Endothelial cell (in vitro differentiated cells): ENCODE results near the gene FOXN1. TPM values are rescaled to one million over a fixed set of nuclear protein-coding genes. Genes with fewer than 3 reads are reported as not detected.

Source experiments
- DNase-seq: peaks from one replicate; pipeline ENCODE4 v3.0.0; 2021; ENCODE audit warnings: low spot score
- H3K27ac Mint-ChIP-seq: one replicate; pipeline ENCODE4 v1.8.0; 2021; ENCODE audit warnings: mixed read lengths, inconsistent platforms; ENCODE audit not compliant: unreplicated experiment
- H3K27me3 Mint-ChIP-seq: one replicate; pipeline ENCODE4 v1.8.0; 2021; ENCODE audit warnings: mild to moderate bottlenecking, moderate library complexity, mixed read lengths, inconsistent platforms; ENCODE audit not compliant: unreplicated experiment
- H3K36me3 Mint-ChIP-seq: one replicate; pipeline ENCODE4 v1.8.0; 2021; ENCODE audit warnings: mild to moderate bottlenecking, low read depth, mixed read lengths, inconsistent platforms; ENCODE audit not compliant: unreplicated experiment
- H3K4me1 Mint-ChIP-seq: one replicate; pipeline ENCODE4 v1.8.0; 2021; ENCODE audit warnings: mild to moderate bottlenecking, mixed read lengths, inconsistent platforms; ENCODE audit not compliant: unreplicated experiment
- H3K4me3 Mint-ChIP-seq: one replicate; pipeline ENCODE4 v1.8.0; 2021; ENCODE audit warnings: mild to moderate bottlenecking, mixed read lengths, inconsistent platforms; ENCODE audit not compliant: unreplicated experiment
- H3K9me3 Mint-ChIP-seq: one replicate; pipeline ENCODE4 v1.8.0; 2021; ENCODE audit warnings: mixed read lengths, inconsistent platforms; ENCODE audit not compliant: unreplicated experiment
- total RNA-seq: library from RNA; stranded (reverse); fragmentation: NEBNext Ultra II Directional; extraction: Animal tissue kit (Norgen Biotek cat#: 25700); gene quantifications from one replicate; pipeline ENCODE4 v1.2.1, GENCODE V29; 2021; ENCODE audit not compliant: unreplicated experiment
- TF ChIP-seq, protein P1 (sequence below): fragments of 200-600 bp; sonication (generic); IDR thresholded peaks from one replicate; pipeline ENCODE4 v1.5.0; 2021; ENCODE audit warnings: antibody characterized with exemption; ENCODE audit not compliant: unreplicated experiment

FOXN1 gene
- total RNA-seq, 1 donor from 2014 or later = not detected

DNA sequence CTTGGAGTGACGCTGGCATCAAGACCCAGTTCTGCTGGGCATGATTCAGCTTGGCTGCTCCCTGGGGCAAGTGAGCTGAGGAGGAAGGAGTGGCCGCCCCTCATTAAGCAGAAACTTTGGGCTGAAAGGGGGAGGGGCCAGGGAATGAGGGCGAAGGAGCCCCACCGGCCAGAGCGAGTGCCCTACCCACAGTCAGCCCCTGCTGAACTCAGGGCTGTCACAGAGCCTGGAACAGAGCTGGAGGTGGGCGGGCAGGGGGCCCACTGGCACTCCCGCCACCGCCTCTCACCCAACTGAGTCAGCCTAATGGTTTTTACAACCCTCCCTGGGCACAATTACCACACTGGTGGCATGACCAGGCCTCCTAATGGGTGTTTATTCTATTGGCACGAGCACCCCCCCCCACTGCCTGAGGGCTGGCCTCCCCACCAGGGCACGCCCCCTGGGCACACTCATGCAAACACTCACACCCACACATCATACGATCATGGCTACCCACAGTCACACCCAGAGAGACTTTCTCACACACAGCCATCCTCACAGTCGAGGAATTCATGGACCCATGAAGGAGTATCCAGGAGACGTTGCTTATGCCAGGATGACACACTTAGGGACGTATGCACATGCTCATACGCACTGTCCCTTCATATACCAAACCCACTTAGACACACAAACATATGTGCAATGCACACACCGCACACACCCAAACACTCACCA, 27.1 kb downstream of the FOXN1 start:
- no peak for DNase-seq
- TF ChIP-seq, protein P1, sequence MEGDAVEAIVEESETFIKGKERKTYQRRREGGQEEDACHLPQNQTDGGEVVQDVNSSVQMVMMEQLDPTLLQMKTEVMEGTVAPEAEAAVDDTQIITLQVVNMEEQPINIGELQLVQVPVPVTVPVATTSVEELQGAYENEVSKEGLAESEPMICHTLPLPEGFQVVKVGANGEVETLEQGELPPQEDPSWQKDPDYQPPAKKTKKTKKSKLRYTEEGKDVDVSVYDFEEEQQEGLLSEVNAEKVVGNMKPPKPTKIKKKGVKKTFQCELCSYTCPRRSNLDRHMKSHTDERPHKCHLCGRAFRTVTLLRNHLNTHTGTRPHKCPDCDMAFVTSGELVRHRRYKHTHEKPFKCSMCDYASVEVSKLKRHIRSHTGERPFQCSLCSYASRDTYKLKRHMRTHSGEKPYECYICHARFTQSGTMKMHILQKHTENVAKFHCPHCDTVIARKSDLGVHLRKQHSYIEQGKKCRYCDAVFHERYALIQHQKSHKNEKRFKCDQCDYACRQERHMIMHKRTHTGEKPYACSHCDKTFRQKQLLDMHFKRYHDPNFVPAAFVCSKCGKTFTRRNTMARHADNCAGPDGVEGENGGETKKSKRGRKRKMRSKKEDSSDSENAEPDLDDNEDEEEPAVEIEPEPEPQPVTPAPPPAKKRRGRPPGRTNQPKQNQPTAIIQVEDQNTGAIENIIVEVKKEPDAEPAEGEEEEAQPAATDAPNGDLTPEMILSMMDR = no peak
- Mint-ChIP-seq H3K9me3 (no peaks in the 10 kb centered on the region), H3K27me3 (peaks cover 15% of the 10 kb centered on the region), H3K4me3 (no peak overlapping the region), H3K36me3 (no peaks in the 10 kb centered on the region), H3K27ac (no peak overlapping the region), H3K4me1 (no peaks in the 10 kb centered on the region)

DNA sequence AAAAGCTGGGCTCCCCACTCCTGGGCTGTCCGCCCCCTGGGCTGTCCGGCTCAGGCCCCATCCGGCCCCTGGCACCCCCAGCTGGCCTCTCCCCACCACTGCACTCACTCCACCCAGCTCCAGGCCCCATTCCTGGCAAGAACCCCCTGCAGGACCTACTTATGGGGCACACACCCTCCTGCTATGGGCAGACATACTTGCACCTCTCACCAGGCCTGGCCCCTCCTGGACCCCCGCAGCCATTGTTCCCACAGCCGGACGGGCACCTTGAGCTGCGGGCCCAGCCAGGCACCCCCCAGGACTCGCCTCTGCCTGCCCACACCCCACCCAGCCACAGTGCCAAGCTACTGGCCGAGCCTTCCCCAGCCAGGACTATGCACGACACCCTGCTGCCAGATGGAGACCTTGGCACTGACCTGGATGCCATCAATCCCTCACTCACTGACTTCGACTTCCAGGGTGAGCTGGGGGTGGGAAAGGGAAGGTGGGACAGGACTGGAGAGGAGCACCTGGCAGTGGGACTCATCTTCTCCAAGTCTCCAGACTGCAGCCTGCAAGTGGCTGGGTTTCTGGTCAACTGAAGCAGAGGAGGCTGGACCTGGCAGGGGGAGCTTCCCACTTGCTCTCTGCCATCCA, 28.7 kb downstream of the FOXN1 start:
- TF ChIP-seq, protein P1 = no peak
- no peak for DNase-seq
- Mint-ChIP-seq H3K9me3 (no peaks in the 10 kb centered on the region), H3K36me3 (no peaks in the 10 kb centered on the region), H3K27ac (no peak overlapping the region), H3K4me3 (no peak overlapping the region), H3K27me3 (peaks cover 12% of the 10 kb centered on the region), H3K4me1 (no peaks in the 10 kb centered on the region)

DNA sequence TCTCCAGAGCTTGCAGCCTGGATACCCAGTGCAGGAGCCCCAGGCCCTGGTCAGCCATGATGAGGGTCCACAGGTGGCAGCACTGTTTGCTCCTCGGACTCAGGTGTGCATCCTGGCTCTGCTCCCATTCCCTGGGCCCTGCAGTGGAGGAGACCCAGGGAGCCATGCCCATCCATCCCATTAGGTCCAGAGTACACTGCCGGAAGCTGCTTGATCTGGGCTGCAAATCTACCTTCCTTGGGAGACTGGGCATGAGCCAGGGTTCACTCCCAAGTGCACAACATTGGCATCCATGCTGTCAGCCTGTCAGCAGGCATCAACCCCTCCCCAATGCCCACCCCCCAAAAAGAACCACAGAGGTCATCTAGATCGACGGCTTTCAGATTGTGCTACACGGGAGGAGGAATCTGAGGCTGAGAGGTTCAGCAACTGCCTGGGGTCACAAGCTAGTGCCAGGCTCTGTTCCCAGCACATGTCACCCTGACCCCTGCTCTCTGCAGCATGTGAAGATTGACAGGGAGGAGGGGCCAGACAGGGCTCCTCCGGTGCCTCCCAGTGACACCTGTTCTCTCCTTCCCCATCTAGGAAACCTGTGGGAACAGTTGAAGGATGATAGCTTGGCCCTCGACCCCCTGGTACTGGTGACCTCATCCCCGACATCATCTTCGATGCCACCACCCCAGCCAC, 30.5 kb downstream of the FOXN1 start:
- H3K36me3 Mint-ChIP-seq = no peaks in the 10 kb centered on the region

DNA sequence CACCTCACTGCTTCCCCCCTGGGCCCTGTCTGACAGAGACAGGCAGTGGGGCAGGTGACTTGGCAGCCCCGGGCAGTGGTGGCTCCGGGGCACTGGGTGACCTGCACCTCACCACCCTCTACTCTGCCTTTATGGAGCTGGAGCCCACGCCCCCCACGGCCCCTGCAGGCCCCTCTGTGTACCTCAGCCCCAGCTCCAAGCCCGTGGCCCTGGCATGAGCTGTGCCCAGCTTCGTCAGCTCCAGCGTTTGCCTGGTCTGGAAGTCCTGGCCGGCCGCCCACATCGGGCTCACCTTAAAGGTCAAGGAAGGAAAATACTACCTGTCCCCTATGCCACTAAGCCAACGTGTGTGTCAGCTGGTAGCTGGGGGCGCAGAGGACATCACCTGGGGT, 31.1 kb downstream of the FOXN1 start:
- DNase-seq = no peak
- Mint-ChIP-seq H3K4me3 (no peak overlapping the region), H3K4me1 (no peaks in the 10 kb centered on the region), H3K27ac (no peak overlapping the region), H3K36me3 (no peaks in the 10 kb centered on the region), H3K27me3 (peaks cover 11% of the 10 kb centered on the region), H3K9me3 (no peaks in the 10 kb centered on the region)
- TF ChIP-seq, protein P1 = no peak

More for the DNA sequence above, 30.5 kb downstream of the FOXN1 start:
- Mint-ChIP-seq H3K4me3 (no peak overlapping the region), H3K9me3 (no peaks in the 10 kb centered on the region), H3K27ac (no peak overlapping the region), H3K4me1 (no peaks in the 10 kb centered on the region), H3K27me3 (peaks cover 11% of the 10 kb centered on the region)
- DNase-seq = no peak
- TF ChIP-seq, protein P1 = no peak
